ENCODE results near the gene DOCK1. TPM values are rescaled to one million over a fixed set of nuclear protein-coding genes. Genes with fewer than 3 reads are reported as not detected.

Gene DOCK1
- total RNA-seq, 1 donor from 2014 or later = 57.8 TPM

GRCh38 chr10:127408733-127409132 is 503.5 kb downstream of the DOCK1 start:
- Mint-ChIP-seq H3K4me1 (ENCODE audit: low read depth) (peaks cover 43% of the 10 kb centered on the region), H3K27me3 (ENCODE audit: low read depth) (no peaks in the 10 kb centered on the region), H3K4me3 (ENCODE audit: unreplicated experiment) (no peak overlapping the region), H3K27ac (ENCODE audit: unreplicated experiment) (no peak overlapping the region), H3K36me3 (ENCODE audit: low read depth) (peaks cover 12% of the 10 kb centered on the region), H3K9me3 (ENCODE audit: low read depth) (no peaks in the 10 kb centered on the region)
- TF ChIP-seq CTCF (IDR thresholded peaks at IDR 0.05) = no peak
- DNase-seq (ENCODE audit: low spot score) = no peak

GRCh38 chr10:127410030-127410429 is 504.8 kb downstream of the DOCK1 start:
- Mint-ChIP-seq H3K4me3 (ENCODE audit: unreplicated experiment) (no peak overlapping the region), H3K27ac (ENCODE audit: unreplicated experiment) (no peak overlapping the region), H3K4me1 (ENCODE audit: low read depth) (peaks cover 36% of the 10 kb centered on the region), H3K9me3 (ENCODE audit: low read depth) (no peaks in the 10 kb centered on the region), H3K36me3 (ENCODE audit: low read depth) (peaks cover 9% of the 10 kb centered on the region), H3K27me3 (ENCODE audit: low read depth) (no peaks in the 10 kb centered on the region)
- no peak for TF ChIP-seq CTCF (IDR thresholded peaks at IDR 0.05)
- no peak for DNase-seq (ENCODE audit: low spot score)

GRCh38 chr10:127411062-127411461 is 505.8 kb downstream of the DOCK1 start:
- DNase-seq (ENCODE audit: low spot score) = no peak
- H3K4me1 Mint-ChIP-seq (ENCODE audit: low read depth) = peaks cover 26% of the 10 kb centered on the region
- no peaks in the 10 kb centered on the region for H3K27me3 Mint-ChIP-seq (ENCODE audit: low read depth)
- no peaks in the 10 kb centered on the region for H3K9me3 Mint-ChIP-seq (ENCODE audit: low read depth)
- no peak overlapping the region for H3K4me3 Mint-ChIP-seq (ENCODE audit: unreplicated experiment)
- no peak overlapping the region for H3K27ac Mint-ChIP-seq (ENCODE audit: unreplicated experiment)
- H3K36me3 Mint-ChIP-seq (ENCODE audit: low read depth) = peaks cover 9% of the 10 kb centered on the region
- TF ChIP-seq CTCF (IDR thresholded peaks at IDR 0.05) = no peak

GRCh38 chr10:127413326-127413725 is 508.1 kb downstream of the DOCK1 start:
- no peaks in the 10 kb centered on the region for H3K27me3 Mint-ChIP-seq (ENCODE audit: low read depth)

GRCh38 chr10:127414024-127414423 is 508.8 kb downstream of the DOCK1 start:
- Mint-ChIP-seq H3K36me3 (ENCODE audit: low read depth) (peaks cover 7% of the 10 kb centered on the region), H3K4me1 (ENCODE audit: low read depth) (peaks cover 10% of the 10 kb centered on the region), H3K4me3 (ENCODE audit: unreplicated experiment) (no peak overlapping the region), H3K9me3 (ENCODE audit: low read depth) (no peaks in the 10 kb centered on the region), H3K27me3 (ENCODE audit: low read depth) (no peaks in the 10 kb centered on the region), H3K27ac (ENCODE audit: unreplicated experiment) (no peak overlapping the region)
- DNase-seq (ENCODE audit: low spot score) = no peak
- no peak for TF ChIP-seq CTCF (IDR thresholded peaks at IDR 0.05)

More at GRCh38 chr10:127413326-127413725, 508.1 kb downstream of the DOCK1 start:
- no peak overlapping the region for H3K27ac Mint-ChIP-seq (ENCODE audit: unreplicated experiment)
- H3K36me3 Mint-ChIP-seq (ENCODE audit: low read depth) = peaks cover 9% of the 10 kb centered on the region
- TF ChIP-seq CTCF (IDR thresholded peaks at IDR 0.05) = no peak
- DNase-seq (ENCODE audit: low spot score) = no peak
- peaks cover 11% of the 10 kb centered on the region for H3K4me1 Mint-ChIP-seq (ENCODE audit: low read depth)
- no peaks in the 10 kb centered on the region for H3K9me3 Mint-ChIP-seq (ENCODE audit: low read depth)
- H3K4me3 Mint-ChIP-seq (ENCODE audit: unreplicated experiment) = no peak overlapping the region
